Thyroid gland (tissue), 4 donors: ENCODE results near the gene SCYL1. TPM values are rescaled to one million over a fixed set of nuclear protein-coding genes. Genes with fewer than 3 reads are reported as not detected.

Experiments used
- DNase-seq, 2 donors: peaks; one replicate each; pipeline ENCODE4 v3.0.0-alpha.2; 2019
- H3K27ac ChIP-seq, 3 donors: fragments of 200-600 bp; sonication (generic); 1 replicate in 2 of 3; 2 replicates in 1 of 3; pipeline ENCODE4 v1.5.1; 2016 to 2019; ENCODE audit warnings: mild to moderate bottlenecking in 1 of 3, moderate library complexity in 1 of 3
- H3K27me3 ChIP-seq: fragments of 200-600 bp; sonication (generic); one replicate; pipeline ENCODE4 v1.5.1; 2019
- H3K36me3 ChIP-seq, 2 donors: fragments of 200-600 bp; sonication (generic); one replicate each; pipeline ENCODE4 v1.5.1; 2016 to 2019
- H3K4me1 ChIP-seq, 2 donors: fragments of 200-600 bp; sonication (generic); one replicate each; pipeline ENCODE4 v1.5.1; 2017 to 2019
- H3K4me3 ChIP-seq, 3 donors: fragments of 200-600 bp; sonication (generic); replicated peaks in 1 of 3; 1 replicate in 2 of 3; 2 replicates in 1 of 3; pipeline ENCODE4 v1.5.1; 2016; ENCODE audit warnings: mild to moderate bottlenecking in 1 of 3
- H3K9me3 ChIP-seq: fragments of 200-600 bp; sonication (generic); one replicate; pipeline ENCODE4 v1.5.1; 2017
- CTCF ChIP-seq, 6 experiments: fragments of 200-600 bp in 3 of 6; fragments of 450-650 bp in 3 of 6; sonication (generic) in 3 of 6; IDR thresholded peaks; one replicate each; pipeline ENCODE4 v1.5.1; 2016 to 2019; ENCODE audit warnings: antibody characterized with exemption in 6 of 6, mild to moderate bottlenecking in 2 of 6, inconsistent platforms in 1 of 6, moderate library complexity in 1 of 6
- POLR2A ChIP-seq, 2 donors: fragments of 450-650 bp; IDR thresholded peaks; one replicate each; pipeline ENCODE4 v1.6.1; 2017; ENCODE audit warnings: antibody characterized with exemption in 2 of 2, mild to moderate bottlenecking in 2 of 2, moderate library complexity in 1 of 2
- WGBS, 2 donors: methylation state at CpG; one replicate each; pipeline ENCODE4 v1.1.5; 2017; 5-methylcytosine and 5-hydroxymethylcytosine counted together
- intact Hi-C: fragments of 100-400 bp; cut with DNase I; formaldehyde crosslinking; loops from one replicate; pipeline ENCODE4 v1.15.1; 2023
- total RNA-seq, 4 donors: library from RNA; depleted of rRNA; stranded (reverse); fragments of >200 nt; gene quantifications; one replicate each; pipeline ENCODE4 v1.2.3, GENCODE V29; 2016

The SCYL1 gene
- total RNA-seq, 4 donors from 2014 or later, result 99.8 to 122 (median 116) TPM

GRCh38 chr11:65479184-65480145, 45.4 kb upstream of the SCYL1 start:
- WGBS, 2 donors, result 54 to 58% methylated on average over 11 of the region's 11 CpGs
- H3K9me3 ChIP-seq, result no peaks in the 10 kb centered on the region
- H3K27ac ChIP-seq, result peak overlapping the region; percentile 100
- peaks cover 30 to 45% of the 10 kb centered on the region in 2 donors for H3K4me1 ChIP-seq
- peak; percentile 47 to 56 for DNase-seq
- H3K27me3 ChIP-seq, result no peaks in the 10 kb centered on the region
- TF ChIP-seq CTCF (IDR thresholded peaks at IDR 0.05) (peak in 3 of 6 experiments; percentile 15 to 26 (median 15)), POLR2A (IDR thresholded peaks at IDR 0.05) (peak in 1 of 2 donors; percentile 66)
- intact Hi-C loops, result no loop called here
- no peaks in the 10 kb centered on the region for H3K36me3 ChIP-seq
- H3K4me3 ChIP-seq, result no peak overlapping the region

- TF ChIP-seq CTCF (IDR thresholded peaks at IDR 0.05) (no peak), POLR2A (IDR thresholded peaks at IDR 0.05) (no peak)
- WGBS, 2 donors, result 94 to 100% methylated on average over 2 of the region's 2 CpGs
- Histone ChIP-seq H3K4me3 (no peak overlapping the region), H3K27ac (no peak overlapping the region), H3K36me3 (no peaks in the 10 kb centered on the region), H3K4me1 (peaks cover 43 to 59% of the 10 kb centered on the region in 2 donors), H3K27me3 (no peaks in the 10 kb centered on the region), H3K9me3 (no peaks in the 10 kb centered on the region)
- intact Hi-C loops, result no loop called here
- DNase-seq, result no peak
Observed at GRCh38 chr11:65482306-65482850, 42.5 kb upstream of the SCYL1 start.

DNA sequence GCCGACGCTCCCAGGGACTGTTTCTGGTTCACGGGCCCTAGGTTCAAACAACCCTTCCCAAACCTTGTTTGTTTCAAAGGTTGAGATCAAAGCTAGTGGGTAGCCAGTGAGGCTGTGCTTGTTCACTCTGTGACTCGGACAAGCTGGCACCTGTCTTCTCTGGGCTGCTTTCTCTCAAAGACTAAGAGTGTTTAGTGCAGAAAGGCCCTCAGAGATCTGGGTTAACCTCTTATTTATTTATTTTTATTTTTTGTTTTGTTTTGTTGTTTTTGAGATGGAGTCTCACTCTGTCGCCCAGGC, 39.0 kb upstream of the SCYL1 start:
- Histone ChIP-seq H3K27ac (peak overlapping the region; percentile 97 to 99 (median 98)), H3K4me3 (no peak overlapping the region), H3K36me3 (no peaks in the 10 kb centered on the region), H3K27me3 (no peaks in the 10 kb centered on the region), H3K9me3 (no peaks in the 10 kb centered on the region), H3K4me1 (peaks cover 52 to 66% of the 10 kb centered on the region in 2 donors)
- 46 to 49% methylated on average over 5 of the region's 5 CpGs for WGBS, 2 donors
- no peak for TF ChIP-seq POLR2A (IDR thresholded peaks at IDR 0.05)
- DNase-seq, result peak; percentile 23 to 33
- intact Hi-C loops, result no loop called here

GRCh38 chr11:65486570-65487466, 38.1 kb upstream of the SCYL1 start:
- intact Hi-C loops, result no loop called here
- 63 to 66% methylated on average over 10 of the region's 10 CpGs for WGBS, 2 donors
- Histone ChIP-seq H3K36me3 (no peaks in the 10 kb centered on the region), H3K27me3 (no peaks in the 10 kb centered on the region), H3K27ac (peak overlapping the region; percentile 97 to 99 (median 98)), H3K4me1 (peaks cover 62 to 66% of the 10 kb centered on the region in 2 donors), H3K4me3 (no peak overlapping the region), H3K9me3 (no peaks in the 10 kb centered on the region)
- no peak for DNase-seq
- TF ChIP-seq POLR2A (IDR thresholded peaks at IDR 0.05), result no peak
- no peak for TF ChIP-seq CTCF (IDR thresholded peaks at IDR 0.05)
